HG02759 (cell line): Measurements from ENCODE around the gene TXNDC15.
"Not testable (repeated sequence)": the region's sequence is repeated elsewhere in the genome, so short reads cannot be mapped to it uniquely, and the experiment has no call there.

Experiments used
- ATAC-seq: cut with Tn5 transposase; IDR thresholded peaks from one replicate; pipeline ENCODE4 v1.9.1; 2021; ENCODE audit warnings: mild to moderate bottlenecking, moderate library complexity; ENCODE audit not compliant: unreplicated experiment

The TXNDC15 gene

DNA sequence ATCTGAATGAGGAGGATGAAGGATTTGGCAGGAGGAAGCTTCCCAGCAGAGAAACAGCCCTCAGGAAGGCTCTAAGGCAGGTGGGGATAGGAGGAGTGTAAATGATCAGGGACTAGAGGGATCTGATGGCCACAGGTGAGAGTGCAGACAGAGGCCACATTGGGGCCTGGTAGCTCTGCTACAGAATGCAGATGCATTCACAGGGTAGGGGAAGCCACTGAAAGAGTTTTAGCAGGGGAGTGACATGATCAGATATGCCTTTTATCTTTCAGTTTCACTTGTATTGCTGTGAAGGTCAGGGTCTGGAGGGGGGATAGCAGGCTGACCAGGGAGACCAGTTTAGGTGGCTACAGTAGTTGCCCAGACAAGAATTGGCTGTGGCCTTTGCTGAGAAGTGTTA lies 3.0 kb downstream of the TXNDC15 start:
- no peak for ATAC-seq

GRCh38 chr5:134878403-134878802 lies 4.2 kb downstream of the TXNDC15 start:
- no peak for ATAC-seq

DNA sequence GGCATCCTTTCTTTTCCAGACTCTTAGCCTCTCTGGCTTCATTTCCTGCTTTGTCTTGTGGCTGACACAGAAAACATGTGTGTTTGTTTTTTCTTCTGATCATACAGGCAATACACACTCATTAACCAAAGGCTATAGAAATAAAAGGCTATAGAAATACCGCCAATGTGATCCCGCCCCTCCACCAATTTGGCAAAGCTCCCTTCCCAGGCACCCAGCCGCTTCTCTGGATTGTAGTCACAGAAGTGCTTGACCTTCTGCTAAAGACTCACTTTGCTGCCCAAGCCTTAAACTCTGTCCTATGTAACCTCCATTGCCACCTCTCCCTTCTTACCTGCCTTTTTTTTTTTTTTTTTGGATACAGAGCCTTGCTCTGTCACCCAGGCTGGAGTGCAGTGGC lies 5.3 kb downstream of the TXNDC15 start:
- ATAC-seq, result no peak

GRCh38 chr5:134880937-134881336 lies 6.8 kb downstream of the TXNDC15 start:
- ATAC-seq, result not testable (repeated sequence)

DNA sequence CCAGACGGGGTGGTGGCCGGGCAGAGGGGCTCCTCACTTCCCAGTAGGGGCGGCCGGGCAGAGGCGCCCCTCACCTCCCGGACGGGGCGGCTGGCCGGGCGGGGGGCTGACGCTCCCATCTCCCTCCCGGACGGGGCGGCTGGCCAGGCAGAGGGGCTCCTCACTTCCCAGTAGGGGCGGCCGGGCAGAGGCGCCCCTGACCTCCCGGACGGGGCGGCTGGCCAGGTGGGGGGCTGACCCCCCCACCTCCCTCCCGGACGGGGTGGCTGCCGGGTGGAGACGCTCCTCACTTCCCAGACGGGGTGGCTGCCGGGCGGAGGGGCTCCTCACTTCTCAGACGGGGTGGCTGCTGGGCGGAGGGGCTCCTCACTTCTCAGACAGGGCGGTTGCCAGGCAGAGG lies 7.5 kb downstream of the TXNDC15 start:
- ATAC-seq, result not testable (repeated sequence)

DNA sequence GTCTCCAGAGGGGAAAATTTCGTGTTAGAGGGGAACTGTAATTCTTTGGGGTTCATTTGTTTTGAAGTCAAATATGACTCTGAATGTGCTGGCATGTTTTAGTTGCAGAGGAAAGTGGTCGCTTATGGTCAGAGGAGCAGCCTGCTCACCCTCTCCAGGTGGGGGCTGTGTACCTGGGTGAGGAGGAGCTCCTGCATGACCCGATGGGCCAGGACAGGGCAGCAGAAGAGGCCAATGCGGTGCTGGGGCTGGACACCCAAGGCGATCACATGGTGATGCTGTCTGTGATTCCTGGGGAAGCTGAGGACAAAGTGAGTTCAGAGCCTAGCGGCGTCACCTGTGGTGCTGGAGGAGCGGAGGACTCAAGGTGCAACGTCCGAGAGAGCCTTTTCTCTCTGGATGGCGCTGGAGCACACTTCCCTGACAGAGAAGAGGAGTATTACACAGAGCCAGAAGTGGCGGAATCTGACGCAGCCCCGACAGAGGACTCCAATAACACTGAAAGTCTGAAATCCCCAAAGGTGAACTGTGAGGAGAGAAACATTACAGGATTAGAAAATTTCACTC lies 13.5 kb downstream of the TXNDC15 start:
- no peak for ATAC-seq

GRCh38 chr5:134889335-134889734 lies 15.2 kb downstream of the TXNDC15 start:
- ATAC-seq, result no peak

DNA sequence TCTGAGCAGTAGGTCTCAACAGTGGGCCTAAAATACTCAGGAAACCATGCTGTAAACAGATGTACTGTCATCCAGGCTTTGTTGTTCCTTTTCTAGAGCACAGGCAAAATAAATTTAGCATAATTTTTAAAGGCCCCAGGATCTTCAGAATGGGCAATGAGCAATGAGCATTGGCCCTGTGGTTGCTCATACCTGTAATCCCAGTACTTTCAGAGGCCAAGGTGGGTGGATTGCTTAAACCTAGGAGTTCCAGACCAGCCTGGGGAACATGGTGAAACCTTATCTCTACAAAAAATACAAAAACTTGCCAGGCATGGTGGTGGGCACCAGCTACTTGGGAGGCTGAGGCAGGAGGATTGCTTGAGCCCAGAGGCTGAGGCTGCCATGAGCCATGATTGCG lies 17.3 kb downstream of the TXNDC15 start:
- ATAC-seq, result no peak

DNA sequence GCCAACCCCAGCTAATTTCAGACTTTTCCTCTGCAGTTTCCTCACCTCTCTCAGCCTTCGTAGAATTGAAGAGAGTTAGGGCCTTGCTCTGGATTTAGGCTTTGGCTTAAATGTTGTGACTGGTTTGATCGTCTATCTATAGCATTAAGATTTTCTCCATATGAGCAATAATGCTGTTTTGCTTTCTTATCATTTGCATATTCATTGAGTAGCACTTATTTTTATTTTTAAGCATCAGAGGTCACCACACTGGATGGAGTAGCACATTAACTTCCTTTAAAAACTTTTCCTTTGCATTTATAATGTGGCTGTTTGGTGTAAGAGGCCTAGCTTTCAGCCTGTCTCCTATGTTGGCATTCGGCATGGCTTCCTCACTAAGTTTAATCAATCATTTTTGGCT lies 18.1 kb downstream of the TXNDC15 start:
- ATAC-seq, result no peak

GRCh38 chr5:134892926-134893325 lies 18.8 kb downstream of the TXNDC15 start:
- no peak for ATAC-seq

- no peak for ATAC-seq
Measured at GRCh38 chr5:134893748-134894505, 19.8 kb downstream of the TXNDC15 start.

- ATAC-seq, result no peak
Measured at GRCh38 chr5:134902071-134902801, 28.1 kb downstream of the TXNDC15 start.

DNA sequence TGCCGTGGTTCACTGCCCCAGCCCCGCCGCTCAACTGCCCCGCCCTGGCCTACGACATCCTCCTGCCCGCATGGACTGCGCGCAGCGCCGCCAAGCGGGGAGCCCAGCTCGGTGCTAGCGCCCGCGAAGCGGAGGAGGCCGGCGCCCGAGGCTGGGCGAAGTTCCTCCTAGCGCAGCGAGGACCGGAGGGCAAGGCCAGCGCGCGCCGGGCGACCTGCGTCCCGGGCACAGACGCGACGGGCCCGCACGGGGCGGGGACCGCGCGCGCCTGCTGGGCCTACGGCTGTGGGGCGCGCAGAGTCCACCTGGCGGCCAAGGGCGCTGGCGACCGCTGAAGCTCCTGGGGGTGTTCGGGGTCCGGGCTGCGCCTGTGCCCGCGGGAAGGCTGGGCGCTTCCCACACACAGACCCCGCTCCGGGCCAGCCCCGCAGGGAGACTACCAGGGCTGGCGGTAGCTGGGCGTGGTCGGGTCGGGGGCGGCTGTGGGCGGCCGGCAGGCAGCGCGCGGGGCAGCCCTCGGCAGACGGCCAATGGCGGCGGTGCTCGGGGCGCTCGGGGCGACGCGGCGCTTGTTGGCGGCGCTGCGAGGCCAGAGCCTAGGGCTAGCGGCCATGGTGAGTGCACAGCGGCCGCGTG lies 30.6 kb downstream of the TXNDC15 start, which contains the start of gene PCBD2:
PCBD2 (plus strand) TSS at position 522 of the 636 bp plus-strand sequence; CDS start at position 531, 9 bp downstream.
- ATAC-seq, result peak; percentile 85

DNA sequence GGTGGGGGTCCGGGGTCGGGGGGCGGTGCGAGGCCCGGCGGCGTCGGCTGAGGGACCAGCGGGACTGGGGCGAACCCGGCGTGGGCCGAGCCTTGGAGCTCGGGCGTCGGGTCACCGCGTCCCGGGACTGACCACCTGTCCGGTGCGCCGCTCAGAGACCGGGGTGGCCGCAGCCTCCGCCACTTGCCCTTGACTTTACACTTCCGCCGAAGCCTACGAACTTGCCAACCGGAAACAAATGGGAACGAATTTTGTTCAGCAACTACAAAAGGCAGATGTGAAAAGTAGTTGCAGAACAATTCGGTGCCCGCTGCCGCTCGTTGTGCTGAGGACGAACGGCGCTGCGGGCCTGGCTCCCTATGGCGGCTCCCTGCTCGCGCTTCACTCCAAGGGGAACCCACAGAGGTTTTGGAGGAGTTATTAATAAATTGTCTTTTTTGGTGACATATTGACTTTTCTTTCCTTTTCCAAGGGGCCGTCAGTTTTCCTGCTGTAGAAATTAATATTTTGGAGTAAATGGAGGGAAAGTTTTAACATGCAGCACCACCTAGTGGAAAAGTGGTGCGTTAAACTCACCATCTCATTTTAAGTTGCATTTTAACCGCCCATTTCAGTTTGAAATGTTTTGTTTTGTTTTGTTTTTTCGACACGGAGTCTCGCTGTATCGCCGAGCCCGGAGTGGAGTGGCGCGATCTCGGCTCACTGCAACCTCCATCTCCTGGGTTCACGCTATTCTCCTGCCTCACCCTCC lies 31.2 kb downstream of the TXNDC15 start:
- peak; percentile 35 for ATAC-seq

DNA sequence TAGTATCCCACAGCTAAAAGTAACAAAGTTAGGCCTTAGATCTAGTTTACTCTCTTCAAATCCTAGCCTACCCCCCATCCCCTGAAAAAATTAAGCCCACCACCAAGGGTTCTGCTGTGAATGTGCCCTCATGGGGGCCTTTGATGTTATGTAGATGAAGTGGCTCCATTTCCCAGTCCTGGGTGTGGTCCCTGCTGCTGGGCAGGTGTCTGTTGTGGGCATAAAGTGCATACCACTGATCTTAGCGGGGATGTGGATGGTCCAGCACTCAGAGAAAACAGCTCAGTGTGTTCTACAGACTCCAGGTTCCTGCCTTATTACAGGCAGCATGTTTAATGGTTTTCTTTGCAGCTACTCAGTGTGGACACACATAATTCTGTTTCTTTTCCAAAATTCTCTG lies 32.6 kb downstream of the TXNDC15 start:
- ATAC-seq, result no peak

GRCh38 chr5:134910752-134911151 lies 36.6 kb downstream of the TXNDC15 start:
- not testable (repeated sequence) for ATAC-seq

GRCh38 chr5:134911285-134912206 lies 37.4 kb downstream of the TXNDC15 start:
- ATAC-seq, result no peak

DNA sequence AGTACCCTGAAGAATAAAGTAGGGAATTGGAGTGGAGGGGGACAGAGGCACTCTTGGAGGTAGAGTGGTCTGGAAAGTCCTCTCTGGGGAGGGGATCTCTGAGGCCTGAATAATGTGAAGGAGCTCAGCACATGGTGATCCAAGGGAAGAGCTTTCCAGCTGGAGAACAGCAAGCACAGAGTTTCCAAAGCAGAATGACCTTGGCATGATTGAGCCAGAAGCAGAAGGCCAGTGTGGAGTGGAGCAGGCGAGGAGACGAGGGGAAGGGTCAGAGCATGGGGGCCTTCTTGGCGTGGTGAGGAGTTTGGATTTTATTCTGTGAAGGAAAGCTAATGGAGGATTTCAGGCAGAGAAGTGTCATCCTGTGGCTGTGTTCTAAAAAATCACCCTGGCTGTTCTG lies 39.1 kb downstream of the TXNDC15 start:
- no peak for ATAC-seq

GRCh38 chr5:134913795-134914194 lies 39.6 kb downstream of the TXNDC15 start:
- ATAC-seq, result no peak
